GM12873 (cell line): Measurements from ENCODE around the gene HNRNPLL.
A peak's percentile ranks its signal among the peaks of the same experiment; 100 is the strongest.

Source experiments
- CTCF ChIP-seq: IDR thresholded peaks from 2 replicates; pipeline ENCODE4 v1.5.1; 2012; ENCODE audit warnings: low read depth, mild to moderate bottlenecking, moderate library complexity, low read length, control low read depth; ENCODE audit not compliant: insufficient read depth; ENCODE audit errors: missing control alignments

HNRNPLL gene

DNA sequence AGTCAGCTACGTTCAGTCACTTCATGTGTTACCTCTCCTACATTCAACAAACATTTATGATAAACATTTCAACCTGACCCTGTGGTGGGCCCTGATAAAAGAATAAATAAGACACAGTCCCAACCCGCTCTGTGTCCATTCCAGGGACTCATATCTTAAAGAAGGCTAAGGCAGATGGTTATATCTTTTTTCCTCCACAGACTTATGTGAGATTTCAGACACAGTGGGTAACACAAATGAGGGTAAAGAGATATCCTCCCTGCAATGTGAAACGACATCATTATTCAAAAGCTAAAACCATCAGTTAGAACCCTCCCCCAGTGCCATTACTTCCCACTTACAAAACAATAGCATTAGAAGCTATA, 11.1 kb upstream of the HNRNPLL start:
- TF ChIP-seq CTCF = no peak

- no peak for TF ChIP-seq CTCF
Observed at GRCh38 chr2:38613126-38613848, 10.6 kb upstream of the HNRNPLL start.

DNA sequence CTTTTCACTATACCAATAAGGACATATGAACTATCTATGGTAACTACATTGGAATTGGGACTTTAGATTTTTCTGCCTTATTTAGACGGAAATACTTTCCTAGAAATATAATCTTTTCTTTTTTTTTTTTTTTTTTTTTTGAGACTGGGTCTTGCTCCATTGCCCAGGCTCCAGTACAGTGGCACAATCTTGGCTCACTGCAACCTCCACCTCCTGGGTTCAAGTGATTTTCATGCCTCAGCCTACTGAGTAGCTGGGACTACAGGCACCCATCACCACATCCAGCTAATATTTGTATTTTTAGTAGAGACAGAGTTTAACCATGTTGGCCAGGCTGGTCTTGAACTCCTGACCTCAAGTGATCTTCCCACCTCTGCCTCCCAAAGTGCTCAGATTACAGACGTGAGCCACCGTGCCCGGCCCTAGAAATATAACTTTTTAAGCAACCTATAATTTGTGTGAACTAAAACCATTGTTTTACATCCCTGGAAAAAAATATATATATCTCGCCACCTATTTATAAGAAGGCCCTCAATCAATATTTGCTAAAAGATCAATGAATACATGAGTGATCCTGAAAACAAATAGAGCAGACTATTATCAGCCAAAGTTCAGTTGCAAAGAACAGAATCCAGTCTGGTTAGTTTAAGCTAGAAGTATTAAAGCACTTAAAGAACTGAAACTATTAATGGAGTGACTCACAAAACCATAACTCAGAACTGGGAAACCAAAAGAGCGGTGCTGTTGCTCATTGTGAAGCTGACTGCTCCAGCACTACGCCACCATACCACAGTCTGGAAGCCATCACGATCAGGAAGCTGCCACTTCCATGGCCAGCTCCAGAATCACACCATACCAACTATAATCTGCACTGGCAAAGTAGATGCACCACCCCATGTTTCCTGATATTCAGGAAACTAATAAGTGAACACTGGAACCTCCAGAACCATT, 8.4 kb upstream of the HNRNPLL start:
- no peak for TF ChIP-seq CTCF

DNA sequence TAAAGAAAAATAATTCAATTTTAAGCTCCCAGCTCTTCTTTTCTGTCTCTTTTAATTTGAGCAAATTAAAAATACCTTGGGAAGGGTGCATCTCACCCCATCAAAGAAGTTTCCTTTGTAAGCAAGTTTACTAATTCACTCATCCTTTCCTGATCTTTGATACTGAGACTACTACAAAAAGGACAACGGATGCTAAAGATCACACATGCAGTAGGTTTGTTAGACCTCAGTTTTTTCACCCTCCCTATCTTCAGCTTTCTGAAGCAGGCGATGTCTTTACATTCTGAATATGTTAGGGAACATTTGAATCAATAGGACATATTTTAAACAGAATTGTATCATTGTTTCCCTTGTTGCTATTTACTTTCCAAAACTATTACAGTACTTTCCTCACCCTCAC, 6.0 kb upstream of the HNRNPLL start:
- no peak for TF ChIP-seq CTCF

GRCh38 chr2:38605298-38605830, 2.6 kb upstream of the HNRNPLL start:
- TF ChIP-seq CTCF = no peak

- TF ChIP-seq CTCF = peak; percentile 95
Observed at GRCh38 chr2:38603402-38604290, 918 bp upstream of the HNRNPLL start.
